GM13977 (cell line): Measurements from ENCODE around the gene VRK1.

ENCODE experiments used
- DNase-seq: peaks from one replicate; pipeline ENCODE4 v3.0.0; 2012; ENCODE audit warnings: low spot score
- in situ Hi-C: fragments of 300-500 bp; cut with MboI; formaldehyde crosslinking; loops from one replicate; pipeline ENCODE4 v1.12.0; 2022; ENCODE audit warnings: low sequenced_read_pairs, low pct_unique_long_range_greater_than_20kb, mixed read lengths, inconsistent platforms; ENCODE audit not compliant: unreplicated experiment
- TF ChIP-seq, protein P1 (sequence below): IDR thresholded peaks from 2 replicates; pipeline ENCODE4 v1.5.1; 2012; ENCODE audit warnings: mild to moderate bottlenecking, control low read depth; ENCODE audit not compliant: insufficient read depth; ENCODE audit errors: extremely low read depth, missing control alignments

VRK1 gene

DNA sequence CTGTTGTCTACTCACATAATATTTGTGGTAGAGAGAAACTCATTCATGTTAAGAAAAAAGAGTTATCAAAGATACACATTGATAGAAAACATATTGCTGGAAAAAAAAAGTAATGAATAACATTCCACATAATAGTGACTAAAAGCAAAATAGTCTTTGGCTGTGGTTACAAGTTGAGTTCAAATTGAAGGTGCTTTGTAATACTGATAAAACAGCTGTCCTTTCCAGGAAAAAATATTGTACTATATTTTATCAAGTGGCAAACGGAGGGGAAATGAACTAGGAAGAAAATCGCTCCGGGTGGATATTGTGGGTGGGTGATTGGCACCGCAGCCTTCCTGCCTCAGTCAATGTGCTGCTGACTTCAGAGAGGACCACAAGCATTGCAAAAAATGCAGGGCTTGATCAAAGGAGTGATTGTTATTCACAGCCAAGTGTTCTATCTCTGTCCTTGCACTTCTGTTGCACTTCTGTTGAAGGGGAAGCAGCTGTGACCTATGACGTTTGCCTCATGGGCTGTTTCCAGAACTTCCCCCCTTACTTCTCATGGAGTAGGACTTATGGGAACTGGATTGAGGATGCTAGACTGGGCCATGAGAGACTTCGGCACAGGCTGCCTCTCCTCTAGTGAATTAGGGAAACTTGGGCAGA is 114.4 kb downstream of the VRK1 start:
- no peak for DNase-seq
- TF ChIP-seq, protein P1, sequence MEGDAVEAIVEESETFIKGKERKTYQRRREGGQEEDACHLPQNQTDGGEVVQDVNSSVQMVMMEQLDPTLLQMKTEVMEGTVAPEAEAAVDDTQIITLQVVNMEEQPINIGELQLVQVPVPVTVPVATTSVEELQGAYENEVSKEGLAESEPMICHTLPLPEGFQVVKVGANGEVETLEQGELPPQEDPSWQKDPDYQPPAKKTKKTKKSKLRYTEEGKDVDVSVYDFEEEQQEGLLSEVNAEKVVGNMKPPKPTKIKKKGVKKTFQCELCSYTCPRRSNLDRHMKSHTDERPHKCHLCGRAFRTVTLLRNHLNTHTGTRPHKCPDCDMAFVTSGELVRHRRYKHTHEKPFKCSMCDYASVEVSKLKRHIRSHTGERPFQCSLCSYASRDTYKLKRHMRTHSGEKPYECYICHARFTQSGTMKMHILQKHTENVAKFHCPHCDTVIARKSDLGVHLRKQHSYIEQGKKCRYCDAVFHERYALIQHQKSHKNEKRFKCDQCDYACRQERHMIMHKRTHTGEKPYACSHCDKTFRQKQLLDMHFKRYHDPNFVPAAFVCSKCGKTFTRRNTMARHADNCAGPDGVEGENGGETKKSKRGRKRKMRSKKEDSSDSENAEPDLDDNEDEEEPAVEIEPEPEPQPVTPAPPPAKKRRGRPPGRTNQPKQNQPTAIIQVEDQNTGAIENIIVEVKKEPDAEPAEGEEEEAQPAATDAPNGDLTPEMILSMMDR, result no peak
- in situ Hi-C loops, result no loop called here

DNA sequence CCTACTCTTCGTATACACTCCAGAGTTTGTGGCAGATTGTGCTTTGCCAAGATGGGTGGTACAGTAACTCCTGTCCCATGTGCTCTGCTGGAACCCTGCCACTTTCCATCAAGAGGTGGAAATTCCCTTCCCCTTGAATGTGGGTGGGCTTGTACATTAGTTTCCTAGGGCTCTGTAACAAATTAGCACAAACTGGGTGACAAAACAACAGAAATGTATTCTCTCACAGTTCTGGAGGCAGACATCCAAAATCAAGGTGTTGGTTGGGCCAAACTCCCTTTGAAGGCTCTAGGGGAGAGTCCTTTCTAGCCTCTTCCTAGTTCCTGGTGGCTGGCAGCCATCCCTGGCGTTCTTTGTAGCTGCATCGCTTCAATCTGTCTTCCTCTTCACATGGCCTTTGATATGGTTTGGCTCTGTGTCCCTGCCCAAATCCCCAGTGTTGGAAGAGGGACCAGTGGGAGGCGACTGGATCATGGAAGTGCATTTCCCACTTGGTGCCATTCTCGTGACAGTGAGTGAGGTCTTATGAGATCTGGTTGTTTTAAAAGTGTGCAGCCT is 117.5 kb downstream of the VRK1 start:
- in situ Hi-C loops, result no loop called here
- no peak for DNase-seq
- TF ChIP-seq, protein P1, result no peak

DNA sequence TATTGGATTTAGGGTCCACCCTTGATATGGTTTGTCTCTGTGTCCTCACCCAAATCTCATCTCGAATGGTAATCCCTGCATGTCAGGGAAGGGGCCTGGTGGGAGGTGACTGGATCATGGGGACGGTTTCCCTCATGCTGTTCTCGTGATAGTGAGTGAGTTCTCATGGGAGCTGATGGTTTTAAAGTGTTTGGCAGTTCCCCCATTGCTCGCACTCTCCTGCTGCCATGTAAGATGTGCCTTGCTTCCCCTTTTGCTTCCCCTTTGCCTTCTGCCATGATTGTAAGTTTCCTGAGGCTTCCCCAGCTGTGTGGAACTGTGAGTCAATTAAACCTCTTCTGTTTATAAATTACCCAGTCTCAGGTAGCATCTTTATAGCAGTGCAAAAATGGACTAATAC is 118.3 kb downstream of the VRK1 start:
- TF ChIP-seq, protein P1, result no peak
- DNase-seq, result no peak
- in situ Hi-C loops, result no loop called here

GRCh38 chr14:96916751-96917150 is 119.6 kb downstream of the VRK1 start:
- TF ChIP-seq, protein P1, result no peak
- in situ Hi-C loops, result no loop called here
- no peak for DNase-seq

GRCh38 chr14:96917442-96917963 is 120.3 kb downstream of the VRK1 start:
- TF ChIP-seq, protein P1, result no peak
- DNase-seq, result no peak
- in situ Hi-C loops, result no loop called here

DNA sequence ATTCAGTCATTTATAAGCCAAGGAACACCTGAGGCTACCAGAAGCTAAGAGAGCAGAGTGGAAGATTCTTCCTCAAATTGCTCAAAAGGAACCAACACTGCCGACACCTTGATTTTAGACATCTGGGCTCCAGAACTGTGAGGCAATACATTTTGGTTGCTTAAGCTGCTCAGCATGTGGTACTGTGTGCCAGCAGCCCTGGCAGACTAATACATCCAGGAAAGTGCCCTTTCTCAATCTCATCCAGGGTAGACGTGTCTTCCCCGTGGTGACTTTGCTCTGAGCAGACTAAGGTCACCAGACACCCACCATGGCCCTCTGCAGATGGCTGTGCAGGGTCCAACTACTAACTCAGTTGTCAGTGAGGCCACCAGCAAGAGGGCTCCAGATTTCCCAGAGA is 122.8 kb downstream of the VRK1 start:
- TF ChIP-seq, protein P1, result no peak
- in situ Hi-C loops, result no loop called here
- no peak for DNase-seq
